HS-5 (cell line): ENCODE data around the gene SAC3D1.

Experiments used
- DNase-seq: peaks from one replicate; pipeline ENCODE4 v3.0.0-alpha.2; 2012; ENCODE audit warnings: low read depth

The SAC3D1 gene

GRCh38 chr11:65026810-65027209 lies 14.2 kb upstream of the SAC3D1 start:
- DNase-seq, result no peak

GRCh38 chr11:65027213-65028067 lies 13.6 kb upstream of the SAC3D1 start, which contains the start of gene SNX15:
Gene SNX15 (plus strand): TSS chr11:65027439. CDS start chr11:65027538, 99 bp downstream.
- DNase-seq, result peak; percentile 93

GRCh38 chr11:65032216-65032615 lies 8.8 kb upstream of the SAC3D1 start:
- DNase-seq, result no peak

DNA sequence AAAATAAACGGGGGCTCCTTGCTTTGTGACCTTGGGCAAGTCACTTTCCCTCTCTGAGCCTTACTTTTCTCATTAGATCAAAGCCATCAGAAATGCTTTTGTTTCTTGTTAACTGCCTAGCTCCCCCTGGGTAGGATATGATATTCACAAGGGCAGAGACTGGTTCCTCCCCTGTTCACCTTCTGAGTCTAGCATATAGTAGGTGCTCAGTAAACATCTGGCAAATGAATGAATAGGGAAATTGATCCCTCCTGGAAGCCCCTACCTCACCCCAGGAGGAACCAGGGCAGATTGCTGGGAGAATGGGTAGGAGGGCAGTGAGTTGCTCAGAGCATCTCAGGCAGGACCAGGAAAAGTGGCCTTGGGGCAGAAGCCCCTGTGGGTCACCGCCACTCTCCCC lies 6.6 kb upstream of the SAC3D1 start:
- DNase-seq, result no peak

DNA sequence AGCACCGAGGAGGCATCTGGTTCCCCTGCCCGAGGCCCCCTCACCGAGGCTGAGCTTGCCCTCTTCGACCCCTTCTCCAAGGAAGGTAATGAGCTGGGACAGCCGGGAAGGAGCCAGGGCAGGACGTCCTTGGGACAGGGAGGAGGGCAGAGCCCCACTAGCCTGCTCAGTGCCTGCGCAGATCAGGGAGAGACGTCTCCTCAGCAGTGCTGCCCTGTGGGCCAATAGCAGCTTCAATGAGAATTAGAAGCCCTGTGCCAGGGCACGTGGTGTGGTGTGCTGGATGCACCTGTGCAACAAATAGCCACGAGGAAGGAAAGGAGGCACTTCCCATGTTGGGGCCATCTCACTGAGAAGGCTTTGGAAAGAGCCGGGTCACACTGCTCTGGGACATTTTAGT lies 5.4 kb upstream of the SAC3D1 start:
- no peak for DNase-seq

DNA sequence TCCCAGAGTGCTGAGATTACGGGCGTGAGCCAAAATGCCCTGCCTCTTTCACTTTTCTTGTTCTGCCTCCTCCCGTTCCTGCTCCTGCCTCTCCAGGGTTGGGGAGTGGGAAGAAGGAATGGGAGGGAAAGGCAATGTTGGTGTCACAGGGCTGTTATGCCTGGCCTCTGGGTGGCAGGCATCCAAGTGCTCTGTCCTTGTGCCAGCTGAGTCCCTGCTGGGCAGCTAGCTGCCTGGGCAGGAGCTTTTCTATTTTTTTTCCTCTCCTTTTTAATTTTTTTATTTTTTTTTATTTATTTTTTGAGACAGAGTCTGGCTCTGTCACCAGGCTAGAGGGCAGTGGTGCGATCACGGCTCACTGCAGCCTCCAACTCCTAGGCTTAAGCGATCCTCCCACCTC lies 4.1 kb upstream of the SAC3D1 start:
- no peak for DNase-seq

DNA sequence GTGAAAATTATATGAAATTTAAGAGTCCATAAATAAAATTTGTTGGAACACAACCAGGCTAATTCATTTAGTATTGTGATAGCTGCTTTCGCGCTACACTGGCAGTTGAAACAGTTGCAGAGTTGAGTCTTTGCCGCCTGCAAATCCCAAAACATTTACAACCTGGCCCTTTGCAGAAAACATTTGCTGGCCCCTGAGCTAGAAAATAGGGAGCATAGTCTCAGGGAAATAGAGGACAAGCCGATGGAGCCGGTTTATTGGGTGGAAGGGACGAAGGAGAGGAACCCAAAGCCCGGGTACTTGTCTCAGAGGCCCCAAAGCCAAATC lies 527 bp upstream of the SAC3D1 start:
- no peak for DNase-seq

DNA sequence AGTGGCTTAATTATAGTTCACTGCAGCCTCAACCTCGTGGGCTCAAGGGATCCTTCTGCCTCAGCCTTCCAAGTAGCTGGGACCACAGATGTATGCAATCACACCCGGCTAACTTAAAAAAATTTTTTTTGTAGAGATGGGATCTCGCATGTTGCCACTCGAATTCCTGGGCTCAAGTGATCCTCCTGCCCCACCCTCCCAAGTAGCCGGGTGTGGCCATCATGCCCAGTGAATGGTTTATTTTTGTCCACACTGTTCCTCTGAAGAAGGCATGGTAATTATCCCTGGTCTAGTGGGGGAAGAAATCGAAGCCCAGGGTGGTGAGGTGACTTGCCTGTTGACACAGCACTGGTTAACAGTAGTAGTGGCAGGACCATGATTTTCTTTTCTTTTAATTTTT lies 1.9 kb downstream of the SAC3D1 start:
- DNase-seq, result no peak

DNA sequence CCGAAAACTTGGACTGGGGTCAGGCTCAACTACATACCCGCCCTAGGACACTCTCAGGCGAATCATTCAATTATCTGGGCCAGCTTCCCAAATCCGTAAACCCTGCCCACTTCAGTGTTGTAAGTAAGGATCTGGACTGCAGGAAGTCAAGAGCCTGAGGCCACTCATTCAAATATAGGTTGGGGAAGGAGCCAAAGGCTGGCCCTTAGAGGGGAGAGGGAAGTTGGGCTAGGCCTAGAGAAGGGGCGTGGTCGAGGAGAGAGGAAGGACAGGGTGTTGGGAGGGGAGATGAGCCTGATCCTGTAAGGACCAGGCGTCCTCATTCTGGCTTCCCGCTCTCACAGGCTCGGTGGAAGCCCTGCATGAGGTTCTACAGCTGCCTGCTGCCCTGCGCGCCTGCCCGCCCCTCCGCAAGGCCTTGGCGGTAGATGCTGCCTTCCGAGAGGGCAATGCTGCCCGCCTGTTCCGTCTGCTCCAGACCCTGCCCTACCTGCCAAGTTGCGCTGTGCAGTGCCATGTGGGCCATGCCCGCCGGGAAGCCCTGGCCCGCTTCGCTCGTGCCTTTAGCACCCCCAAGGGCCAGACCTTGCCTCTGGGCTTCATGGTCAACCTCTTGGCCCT lies 3.0 kb downstream of the SAC3D1 start:
- DNase-seq, result peak; percentile 47

GRCh38 chr11:65045061-65045460 lies 4.1 kb downstream of the SAC3D1 start:
- no peak for DNase-seq

- no peak for DNase-seq
Measured at GRCh38 chr11:65045728-65046127, 4.7 kb downstream of the SAC3D1 start.

- DNase-seq, result no peak
Measured at GRCh38 chr11:65047581-65048422, 6.8 kb downstream of the SAC3D1 start.

GRCh38 chr11:65051398-65051858 lies 10.4 kb downstream of the SAC3D1 start:
- DNase-seq, result no peak

GRCh38 chr11:65053827-65054508 lies 13.0 kb downstream of the SAC3D1 start:
- no peak for DNase-seq

DNA sequence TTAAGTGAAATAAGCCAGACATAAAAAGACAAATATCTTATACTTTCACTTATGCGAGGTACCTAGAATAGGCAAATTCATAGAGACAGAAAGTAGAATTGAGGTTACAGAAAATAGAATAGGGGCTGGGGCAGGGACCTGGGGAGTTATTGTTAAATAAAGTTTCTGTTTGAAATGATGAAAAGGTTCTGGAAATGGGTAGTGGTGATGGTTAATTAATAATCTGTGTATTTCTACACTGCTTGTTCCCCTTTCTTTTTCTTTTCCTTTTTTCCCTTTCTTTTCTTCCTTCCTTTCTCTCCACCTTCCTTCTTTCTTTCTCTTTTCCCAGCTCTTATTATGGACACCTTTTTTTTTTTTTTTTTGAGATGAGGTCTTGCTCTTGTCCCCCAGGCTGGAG lies 14.5 kb downstream of the SAC3D1 start:
- no peak for DNase-seq

DNA sequence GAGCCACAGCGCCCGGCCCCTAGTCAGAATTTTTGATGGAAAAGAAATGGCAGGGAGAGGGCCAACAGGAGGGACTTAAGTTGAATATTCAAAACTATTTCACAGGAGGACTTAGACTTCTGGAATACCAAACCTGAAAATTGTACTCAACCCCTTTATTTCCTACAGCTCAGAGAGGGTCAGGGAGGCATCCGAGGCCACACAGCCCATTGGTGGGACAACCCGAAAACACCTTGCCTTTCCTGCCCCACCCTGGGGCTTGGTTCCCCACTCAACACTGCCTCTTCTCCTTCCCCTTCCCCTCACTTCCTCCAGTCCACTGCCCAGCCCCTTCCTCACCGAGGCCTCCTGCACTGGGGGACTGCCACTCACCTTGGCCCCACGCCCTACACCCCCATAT lies 16.0 kb downstream of the SAC3D1 start:
- no peak for DNase-seq

- DNase-seq, result no peak
Measured at GRCh38 chr11:65057526-65057925, 16.5 kb downstream of the SAC3D1 start.

GRCh38 chr11:65058012-65058411 lies 17.0 kb downstream of the SAC3D1 start:
- no peak for DNase-seq

DNA sequence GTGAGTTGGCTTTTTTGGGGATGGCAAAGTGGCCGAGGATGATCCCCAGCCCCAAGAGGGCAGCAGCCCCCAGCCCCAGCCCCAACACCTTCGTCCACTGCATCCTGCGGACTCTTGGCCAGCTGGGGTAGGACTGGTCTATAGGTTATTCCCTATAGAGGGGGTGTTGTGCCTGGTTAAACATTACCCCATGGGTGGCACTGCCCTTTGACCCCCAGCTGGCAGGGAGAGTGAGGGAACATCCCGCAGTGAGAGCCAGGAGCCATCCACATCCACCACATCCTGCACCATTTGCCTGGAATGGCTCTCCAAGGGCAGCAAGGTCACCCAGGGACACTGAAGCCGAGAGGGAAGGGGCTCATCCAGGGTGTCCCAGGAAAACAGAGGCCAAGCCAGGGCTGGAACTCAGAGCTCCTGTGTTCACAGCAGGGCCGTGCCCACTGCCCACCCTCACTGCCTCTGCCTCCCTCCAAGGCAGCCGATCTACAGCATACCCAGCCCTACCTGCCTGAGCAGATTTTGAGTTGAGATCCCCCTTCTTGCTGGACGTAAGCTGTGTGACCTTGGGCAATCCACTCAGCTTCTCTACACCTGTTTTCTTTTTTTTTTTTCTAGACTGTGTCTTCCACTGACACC lies 17.5 kb downstream of the SAC3D1 start, which contains the start of gene NAALADL1:
TSS of gene NAALADL1 (minus strand) at position 135 of the 636 bp plus-strand sequence. CDS start at position 103, 32 bp downstream.
- DNase-seq, result no peak

DNA sequence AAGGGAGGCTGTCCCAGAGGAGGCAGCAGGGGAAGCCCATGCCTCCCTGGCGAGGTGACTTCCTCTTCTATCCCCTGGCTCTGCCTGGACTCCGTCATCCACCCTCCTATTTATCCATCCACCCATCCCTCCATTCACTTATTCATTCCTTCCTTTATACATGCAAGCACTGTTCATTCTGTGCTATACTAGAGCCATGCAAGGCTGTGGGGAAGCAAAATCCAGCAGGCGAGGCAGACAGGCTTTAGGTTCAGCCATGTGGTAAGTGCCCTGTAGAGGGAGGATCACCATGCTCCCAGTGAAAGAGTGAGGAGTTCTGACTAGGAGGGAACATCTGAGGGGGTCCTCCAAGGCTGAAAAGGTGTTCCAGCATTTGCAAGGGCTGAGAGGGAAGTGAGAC lies 18.5 kb downstream of the SAC3D1 start:
- DNase-seq, result no peak
